SK-N-SH (cell line): ENCODE results near the gene TAGLN2. TPM values are rescaled to one million over a fixed set of nuclear protein-coding genes. Genes with fewer than 3 reads are reported as not detected.

ENCODE experiments used
- CTCF ChIA-PET: fragments of 300-600, 350-600 bp; formaldehyde crosslinking; extraction: SDS; loops from one replicate; lab custom pipeline; 2021; lab: Yijun Ruan, JAX
- POLR2A ChIA-PET: fragments of 350-600 bp; sonication (Branson Sonifier 250); formaldehyde crosslinking; extraction: SDS; loops from one replicate; lab custom pipeline; 2020; ENCODE audit warnings: antibody characterized with exemption, inconsistent platforms; lab: Yijun Ruan, JAX
- DNase-seq: peaks from one replicate; pipeline ENCODE4 v3.0.0; 2012
- H2AFZ ChIP-seq: fragments of 200-600 bp; sonication (generic); 2 replicates; pipeline ENCODE4 v1.8.1; 2016; ENCODE audit warnings: antibody characterized with exemption, mild to moderate bottlenecking, low read depth
- H3F3A ChIP-seq: fragments of 200-600 bp; sonication (generic); replicated peaks from 2 replicates; pipeline ENCODE3; 2016; ENCODE audit warnings: antibody characterized with exemption, mild to moderate bottlenecking; ENCODE audit not compliant: insufficient read depth
- H3K27ac ChIP-seq, 2 experiments: fragments of 200-500 bp in 1 of 2; fragments of 200-600 bp in 1 of 2; sonication (Bioruptor generic) in 1 of 2; sonication (generic), shearing (Covaris generic) in 1 of 2; 2 replicates each; pipeline versions ENCODE4 v1.5.1 to v1.6.1; 2014 to 2016; ENCODE audit warnings: low read depth in 2 of 2, inconsistent platforms in 1 of 2, low read length in 1 of 2, mild to moderate bottlenecking in 1 of 2, mixed read lengths in 1 of 2
- H3K27me3 ChIP-seq: fragments of 200-600 bp; sonication (generic), shearing (Covaris generic); 2 replicates; pipeline ENCODE4 v1.6.1; 2016; ENCODE audit warnings: mixed run types; ENCODE audit not compliant: insufficient read depth
- H3K36me3 ChIP-seq, 2 experiments: fragments of 200-500 bp in 1 of 2; fragments of 200-600 bp in 1 of 2; sonication (Bioruptor generic) in 1 of 2; sonication (generic) in 1 of 2; replicated peaks in 1 of 2; 2 replicates each; pipeline versions ENCODE3 to v1.5.1; 2014 to 2016; ENCODE audit warnings: low read length in 1 of 2, mild to moderate bottlenecking in 1 of 2; ENCODE audit not compliant: insufficient read depth in 2 of 2, control insufficient read depth in 1 of 2
- H3K4me1 ChIP-seq, 2 experiments: fragments of 200-500 bp in 1 of 2; fragments of 200-600 bp in 1 of 2; sonication (Bioruptor generic) in 1 of 2; sonication (generic), shearing (Covaris generic) in 1 of 2; 2 replicates each; pipeline versions ENCODE4 v1.5.1 to v1.6.1; 2014 to 2016; ENCODE audit warnings: low read depth in 1 of 2, low read length in 1 of 2, mixed run types in 1 of 2; ENCODE audit not compliant: insufficient read depth in 2 of 2, control insufficient read depth in 1 of 2
- H3K4me2 ChIP-seq: fragments of 200-600 bp; sonication (generic), shearing (Covaris generic); 2 replicates; pipeline ENCODE4 v1.6.1; 2017; ENCODE audit warnings: mixed run types
- H3K4me3 ChIP-seq, 2 experiments: fragments of 200-500 bp in 1 of 2; fragments of 200-600 bp in 1 of 2; sonication (Bioruptor generic) in 1 of 2; sonication (generic), shearing (Covaris generic) in 1 of 2; 2 replicates each; pipeline versions ENCODE4 v1.5.1 to v1.8.1; 2014 to 2016; ENCODE audit warnings: low read depth in 2 of 2, inconsistent platforms in 1 of 2, low read length in 1 of 2, mild to moderate bottlenecking in 1 of 2, mixed read lengths in 1 of 2, moderate library complexity in 1 of 2
- H3K79me2 ChIP-seq: fragments of 200-600 bp; sonication (generic); 2 replicates; pipeline ENCODE4 v1.8.1; 2017; ENCODE audit warnings: mild to moderate bottlenecking; ENCODE audit not compliant: insufficient read depth
- H3K9ac ChIP-seq: fragments of 200-600 bp; sonication (generic); 2 replicates; pipeline ENCODE4 v1.6.1; 2017; ENCODE audit warnings: mixed run types
- H3K9me2 ChIP-seq: fragments of 200-600 bp; sonication (generic); 2 replicates; pipeline ENCODE4 v1.6.1; 2017; ENCODE audit warnings: mixed run types
- H3K9me3 ChIP-seq: fragments of 200-600 bp; sonication (generic); 2 replicates; pipeline ENCODE4 v1.6.1; 2017; ENCODE audit warnings: mixed run types, mild to moderate bottlenecking, moderate library complexity
- H4K20me1 ChIP-seq: fragments of 200-600 bp; sonication (generic); 2 replicates; pipeline ENCODE4 v1.6.1; 2017; ENCODE audit warnings: mild to moderate bottlenecking, mixed run types; ENCODE audit not compliant: insufficient read depth
- CHD2 ChIP-seq: fragments of 150-350 bp; IDR thresholded peaks from 2 replicates; pipeline ENCODE4 v1.6.1; 2018; ENCODE audit warnings: low read length; ENCODE audit not compliant: partially characterized antibody
- CTCF ChIP-seq: fragments of 200-600 bp; sonication (generic); IDR thresholded peaks from 2 replicates; pipeline ENCODE4 v1.6.1; 2017; ENCODE audit warnings: antibody characterized with exemption, mild to moderate bottlenecking, moderate library complexity
- ELF1 ChIP-seq: IDR thresholded peaks from 2 replicates; pipeline ENCODE4 v1.4.0; 2012
- EP300 ChIP-seq, 2 experiments: IDR thresholded peaks; 2 replicates each; pipeline versions ENCODE4 v1.4.0 to v1.6.1; 2012; ENCODE audit warnings: borderline replicate concordance in 1 of 2, low read depth in 1 of 2, low read length in 1 of 2
- EZH2phosphoT487 ChIP-seq: fragments of 200-600 bp; sonication (generic); IDR thresholded peaks from 2 replicates; pipeline ENCODE4 v1.6.1; 2017; ENCODE audit warnings: low read depth, mixed run types, mild to moderate bottlenecking, antibody characterized with exemption, moderate library complexity, borderline replicate concordance
- FOSL2 ChIP-seq: IDR thresholded peaks from 2 replicates; pipeline ENCODE4 v1.4.0; 2012; ENCODE audit warnings: low read depth, mild to moderate bottlenecking, moderate library complexity, borderline replicate concordance
- FOXJ3 ChIP-seq: sonication (generic); formaldehyde crosslinking; IDR thresholded peaks from 2 replicates; pipeline ENCODE4 v1.5.1; 2020; ENCODE audit warnings: mild to moderate bottlenecking, missing genetic modification reagents
- FOXM1 ChIP-seq: IDR thresholded peaks from 2 replicates; pipeline ENCODE4 v1.4.0; 2012; ENCODE audit warnings: low read depth, mild to moderate bottlenecking
- GABPA ChIP-seq: IDR thresholded peaks from 2 replicates; pipeline ENCODE4 v1.4.0; 2012; ENCODE audit warnings: low read depth, mild to moderate bottlenecking
- NRF1 ChIP-seq: IDR thresholded peaks from 2 replicates; pipeline ENCODE4 v1.6.1; 2012; ENCODE audit warnings: low read depth, mild to moderate bottlenecking, low read length
- POLR2AphosphoS5 ChIP-seq: IDR thresholded peaks from 2 replicates; pipeline ENCODE4 v1.6.1; 2012; ENCODE audit warnings: low read depth, low read length
- RAD21 ChIP-seq: IDR thresholded peaks from 2 replicates; pipeline ENCODE4 v1.6.1; 2012; ENCODE audit warnings: mild to moderate bottlenecking, low read length
- RXRA ChIP-seq: IDR thresholded peaks from 2 replicates; pipeline ENCODE4 v1.4.0; 2012; ENCODE audit warnings: low read depth, mild to moderate bottlenecking, borderline replicate concordance
- SMC3 ChIP-seq: IDR thresholded peaks from 2 replicates; pipeline ENCODE4 v1.6.1; 2012; ENCODE audit warnings: low read depth, low read length, improper control_type of control experiment
- TAF1 ChIP-seq: IDR thresholded peaks from 2 replicates; pipeline ENCODE4 v1.6.1; 2012; ENCODE audit warnings: low read depth, mild to moderate bottlenecking, low read length, moderate library complexity, borderline replicate concordance
- TCF12 ChIP-seq: IDR thresholded peaks from 2 replicates; pipeline ENCODE4 v1.4.0; 2012
- TEAD4 ChIP-seq: IDR thresholded peaks from 2 replicates; pipeline ENCODE4 v1.4.0; 2012; ENCODE audit warnings: mild to moderate bottlenecking, borderline replicate concordance; ENCODE audit not compliant: insufficient read depth
- YY1 ChIP-seq: IDR thresholded peaks from 2 replicates; pipeline ENCODE4 v1.4.0; 2012; ENCODE audit warnings: low read depth, mild to moderate bottlenecking
- WGBS: methylation state at CpG from one replicate; pipeline ENCODE4 v1.1.6; 2017; ENCODE audit warnings: low lambda C conversion rate; 5-methylcytosine and 5-hydroxymethylcytosine counted together
- polyA plus RNA-seq, 3 experiments: library from polyadenylated mRNA; depleted of rRNA; stranded (reverse); fragments of >200 nt; gene quantifications; 2 replicates each; pipeline ENCODE4 v1.2.3, GENCODE V29; 2012
- TF ChIP-seq, protein P1 (sequence below): IDR thresholded peaks from 2 replicates; pipeline ENCODE4 v1.6.1; 2012; ENCODE audit warnings: mild to moderate bottlenecking, low read depth, low read length, moderate library complexity
- TF ChIP-seq, protein P2 (sequence below): IDR thresholded peaks from 2 replicates; pipeline ENCODE4 v1.4.0; 2012; ENCODE audit warnings: low read depth, borderline replicate concordance

Gene TAGLN2
- polyA plus RNA-seq, 1 of the 3 experiments (the other 2 are of a cell fraction): 646 TPM

- DNase-seq: no peak
- no peak overlapping the region for H3K4me3 ChIP-seq
- no peaks in the 10 kb centered on the region for H3K9me2 ChIP-seq
- H3K9me3 ChIP-seq: no peaks in the 10 kb centered on the region
- H3K4me2 ChIP-seq: no peak overlapping the region
- H3K36me3 ChIP-seq: no peaks in the 10 kb centered on the region
- POLR2A ChIA-PET: no interaction called here
- 39% methylated on average over 5 of the region's 8 CpGs for WGBS
- TF ChIP-seq NRF1: no peak
- TF ChIP-seq, protein P1, sequence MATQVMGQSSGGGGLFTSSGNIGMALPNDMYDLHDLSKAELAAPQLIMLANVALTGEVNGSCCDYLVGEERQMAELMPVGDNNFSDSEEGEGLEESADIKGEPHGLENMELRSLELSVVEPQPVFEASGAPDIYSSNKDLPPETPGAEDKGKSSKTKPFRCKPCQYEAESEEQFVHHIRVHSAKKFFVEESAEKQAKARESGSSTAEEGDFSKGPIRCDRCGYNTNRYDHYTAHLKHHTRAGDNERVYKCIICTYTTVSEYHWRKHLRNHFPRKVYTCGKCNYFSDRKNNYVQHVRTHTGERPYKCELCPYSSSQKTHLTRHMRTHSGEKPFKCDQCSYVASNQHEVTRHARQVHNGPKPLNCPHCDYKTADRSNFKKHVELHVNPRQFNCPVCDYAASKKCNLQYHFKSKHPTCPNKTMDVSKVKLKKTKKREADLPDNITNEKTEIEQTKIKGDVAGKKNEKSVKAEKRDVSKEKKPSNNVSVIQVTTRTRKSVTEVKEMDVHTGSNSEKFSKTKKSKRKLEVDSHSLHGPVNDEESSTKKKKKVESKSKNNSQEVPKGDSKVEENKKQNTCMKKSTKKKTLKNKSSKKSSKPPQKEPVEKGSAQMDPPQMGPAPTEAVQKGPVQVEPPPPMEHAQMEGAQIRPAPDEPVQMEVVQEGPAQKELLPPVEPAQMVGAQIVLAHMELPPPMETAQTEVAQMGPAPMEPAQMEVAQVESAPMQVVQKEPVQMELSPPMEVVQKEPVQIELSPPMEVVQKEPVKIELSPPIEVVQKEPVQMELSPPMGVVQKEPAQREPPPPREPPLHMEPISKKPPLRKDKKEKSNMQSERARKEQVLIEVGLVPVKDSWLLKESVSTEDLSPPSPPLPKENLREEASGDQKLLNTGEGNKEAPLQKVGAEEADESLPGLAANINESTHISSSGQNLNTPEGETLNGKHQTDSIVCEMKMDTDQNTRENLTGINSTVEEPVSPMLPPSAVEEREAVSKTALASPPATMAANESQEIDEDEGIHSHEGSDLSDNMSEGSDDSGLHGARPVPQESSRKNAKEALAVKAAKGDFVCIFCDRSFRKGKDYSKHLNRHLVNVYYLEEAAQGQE: no peak
- no peak for TF ChIP-seq TAF1
- no peak for TF ChIP-seq GABPA
- no peak for TF ChIP-seq EP300 (IDR thresholded peaks at IDR 0.05; ENCODE audit: borderline replicate concordance in 1 of 2, low read depth in 1 of 2, low read length in 1 of 2)
- TF ChIP-seq SMC3: no peak
- no peak for TF ChIP-seq YY1
- TF ChIP-seq ELF1: no peak
- TF ChIP-seq FOXJ3 (CRISPR knock-in tag): no peak
- TF ChIP-seq FOSL2: no peak
- H3K79me2 ChIP-seq: no peaks in the 10 kb centered on the region
- H3K27ac ChIP-seq: no peak overlapping the region
- H3F3A ChIP-seq: no peaks in the 10 kb centered on the region
- CTCF ChIA-PET: interaction anchor here (0.8 to 2.6 kb wide), 7 partner anchors 11 to 551 kb away, joined by 3 to 9 read pairs (median 3); no protein-coding TSS in a partner anchor
- H3K27me3 ChIP-seq: peaks cover 33% of the 10 kb centered on the region; the same call in 1 of the 2 replicates
- H4K20me1 ChIP-seq: no peaks in the 10 kb centered on the region
- no peaks in the 10 kb centered on the region for H3K4me1 ChIP-seq
- no peak overlapping the region for H3K9ac ChIP-seq
- no peak overlapping the region for H2AFZ ChIP-seq
Observed at GRCh38 chr1:159972443-159973205, 47.3 kb upstream of the TAGLN2 start.

GRCh38 chr1:159970932-159971342, 45.6 kb upstream of the TAGLN2 start:
- Histone ChIP-seq H2AFZ (no peak overlapping the region), H3K4me1 (no peaks in the 10 kb centered on the region), H3K4me3 (no peak overlapping the region), H3F3A (no peaks in the 10 kb centered on the region), H3K79me2 (no peaks in the 10 kb centered on the region), H3K4me2 (no peak overlapping the region), H3K36me3 (no peaks in the 10 kb centered on the region), H3K9me3 (no peaks in the 10 kb centered on the region), H3K9ac (no peak overlapping the region), H3K27me3 (peaks cover 26% of the 10 kb centered on the region; the same call in 1 of the 2 replicates), H4K20me1 (no peaks in the 10 kb centered on the region), H3K9me2 (no peaks in the 10 kb centered on the region), H3K27ac (no peak overlapping the region)
- ChIA-PET CTCF (interaction anchor here (0.9 to 2.6 kb wide), 4 partner anchors 13 to 80 kb away, joined by 3 to 9 read pairs (median 4); no protein-coding TSS in a partner anchor), POLR2A (no interaction called here)
- WGBS: 52% methylated on average over 9 of the region's 9 CpGs
- no peak for DNase-seq
- TF ChIP-seq CHD2: no peak
- no peak for TF ChIP-seq EZH2phosphoT487
- TF ChIP-seq, protein P2, sequence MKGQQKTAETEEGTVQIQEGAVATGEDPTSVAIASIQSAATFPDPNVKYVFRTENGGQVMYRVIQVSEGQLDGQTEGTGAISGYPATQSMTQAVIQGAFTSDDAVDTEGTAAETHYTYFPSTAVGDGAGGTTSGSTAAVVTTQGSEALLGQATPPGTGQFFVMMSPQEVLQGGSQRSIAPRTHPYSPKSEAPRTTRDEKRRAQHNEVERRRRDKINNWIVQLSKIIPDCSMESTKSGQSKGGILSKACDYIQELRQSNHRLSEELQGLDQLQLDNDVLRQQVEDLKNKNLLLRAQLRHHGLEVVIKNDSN: no peak
- no peak for TF ChIP-seq RAD21
- no peak for TF ChIP-seq POLR2AphosphoS5
- no peak for TF ChIP-seq EP300 (IDR thresholded peaks at IDR 0.05; ENCODE audit: borderline replicate concordance in 1 of 2, low read depth in 1 of 2, low read length in 1 of 2)
- TF ChIP-seq TEAD4: no peak
- TF ChIP-seq CTCF: no peak
- no peak for TF ChIP-seq RXRA
- TF ChIP-seq FOXM1: no peak
- no peak for TF ChIP-seq FOSL2
- TF ChIP-seq GABPA: no peak
- no peak for TF ChIP-seq TCF12
